Measurements from ENCODE around the gene FHIT.

- TF ChIP-seq CTCF (IDR thresholded peaks at IDR 0.05): no peak
- TF ChIP-seq POLR2A (IDR thresholded peaks at IDR 0.05): no peak
- TF ChIP-seq EP300 (IDR thresholded peaks at IDR 0.05): no peak
Observed at GRCh38 chr3:59886790-59887189, 1364.5 kb downstream of the FHIT start.
